ENCODE data around the gene CARMIL1.
"Not testable (repeated sequence)": the region's sequence is repeated elsewhere in the genome, so short reads cannot be mapped to it uniquely, and the experiment has no call there.

The CARMIL1 gene

GRCh38 chr6:25290306-25291060, 11.3 kb downstream of the CARMIL1 start:
- Histone ChIP-seq H3K4me3 (ENCODE audit: insufficient read depth, low read depth, low read length) (no peak overlapping the region), H3K9me3 (ENCODE audit: control insufficient read depth, low read length) (no peaks in the 10 kb centered on the region), H3K27me3 (ENCODE audit: control insufficient read depth, insufficient read depth, low read length, poor library complexity, severe bottlenecking) (no peaks in the 10 kb centered on the region), H3K36me3 (ENCODE audit: control insufficient read depth, insufficient read depth, low read length) (no peaks in the 10 kb centered on the region), H3K4me1 (ENCODE audit: control insufficient read depth, insufficient read depth, low read length) (peaks cover 5% of the 10 kb centered on the region), H3K27ac (ENCODE audit: insufficient read depth, low read depth, low read length, poor library complexity, severe bottlenecking) (no peak overlapping the region)
- WGBS, 2 experiments, result 92 to 94% methylated on average over 5 of the region's 5 CpGs

GRCh38 chr6:25292384-25292783, 13.2 kb downstream of the CARMIL1 start:
- WGBS, 2 experiments, result 81 to 88% methylated on average over 4 of the region's 4 CpGs
- H3K4me1 ChIP-seq (ENCODE audit: control insufficient read depth, insufficient read depth, low read length), result peaks cover 5% of the 10 kb centered on the region
- no peaks in the 10 kb centered on the region for H3K27me3 ChIP-seq (ENCODE audit: control insufficient read depth, insufficient read depth, low read length, poor library complexity, severe bottlenecking)
- H3K9me3 ChIP-seq (ENCODE audit: control insufficient read depth, low read length), result no peaks in the 10 kb centered on the region
- no peaks in the 10 kb centered on the region for H3K36me3 ChIP-seq (ENCODE audit: control insufficient read depth, insufficient read depth, low read length)
- no peak overlapping the region for H3K27ac ChIP-seq (ENCODE audit: insufficient read depth, low read depth, low read length, poor library complexity, severe bottlenecking)
- no peak overlapping the region for H3K4me3 ChIP-seq (ENCODE audit: insufficient read depth, low read depth, low read length)

GRCh38 chr6:25295651-25296050, 16.5 kb downstream of the CARMIL1 start:
- WGBS, 2 experiments, result 90 to 100% methylated on average over 1 of the region's 1 CpG
- H3K27ac ChIP-seq (ENCODE audit: insufficient read depth, low read depth, low read length, poor library complexity, severe bottlenecking), result no peak overlapping the region
- no peaks in the 10 kb centered on the region for H3K27me3 ChIP-seq (ENCODE audit: control insufficient read depth, insufficient read depth, low read length, poor library complexity, severe bottlenecking)
- H3K36me3 ChIP-seq (ENCODE audit: control insufficient read depth, insufficient read depth, low read length), result no peaks in the 10 kb centered on the region
- H3K4me1 ChIP-seq (ENCODE audit: control insufficient read depth, insufficient read depth, low read length), result no peaks in the 10 kb centered on the region
- H3K9me3 ChIP-seq (ENCODE audit: control insufficient read depth, low read length), result no peaks in the 10 kb centered on the region
- H3K4me3 ChIP-seq (ENCODE audit: insufficient read depth, low read depth, low read length), result no peak overlapping the region

DNA sequence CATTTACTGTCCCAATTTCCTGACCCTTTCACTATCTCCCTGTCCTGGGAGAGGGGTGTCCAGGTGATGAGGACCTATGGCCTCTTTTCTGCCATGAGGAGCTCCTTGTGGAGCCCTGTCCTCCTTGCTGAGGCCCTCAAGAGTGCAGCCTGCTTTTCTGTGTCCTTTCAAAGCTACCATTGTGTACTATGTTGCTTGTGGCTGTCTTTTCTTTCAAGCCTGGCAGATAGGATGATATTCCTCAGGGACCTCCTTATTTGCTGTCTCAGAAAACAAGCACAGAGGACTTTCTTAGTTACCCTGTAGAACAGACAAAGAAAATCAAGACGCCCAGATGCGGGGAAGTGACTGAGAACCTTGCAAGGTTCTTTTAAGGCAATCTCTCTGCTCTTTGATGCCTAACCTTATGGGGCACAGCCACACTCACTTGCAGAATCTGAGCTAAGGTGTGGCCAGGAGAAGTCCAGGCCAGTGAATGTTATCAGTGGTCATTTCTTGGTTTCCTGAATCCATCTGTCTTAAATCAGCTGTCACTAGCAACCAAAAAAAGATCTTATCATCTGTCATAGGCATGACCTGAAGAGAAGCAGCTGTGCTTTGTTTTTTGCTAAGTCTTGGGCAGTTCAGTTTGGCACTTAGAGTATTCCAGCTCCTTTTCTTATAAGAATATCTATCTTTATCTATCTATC, 17.2 kb downstream of the CARMIL1 start:
- Histone ChIP-seq H3K36me3 (ENCODE audit: control insufficient read depth, insufficient read depth, low read length) (no peaks in the 10 kb centered on the region), H3K4me3 (ENCODE audit: insufficient read depth, low read depth, low read length) (no peak overlapping the region), H3K4me1 (ENCODE audit: control insufficient read depth, insufficient read depth, low read length) (no peaks in the 10 kb centered on the region), H3K9me3 (ENCODE audit: control insufficient read depth, low read length) (no peaks in the 10 kb centered on the region), H3K27ac (ENCODE audit: insufficient read depth, low read depth, low read length, poor library complexity, severe bottlenecking) (no peak overlapping the region), H3K27me3 (ENCODE audit: control insufficient read depth, insufficient read depth, low read length, poor library complexity, severe bottlenecking) (no peaks in the 10 kb centered on the region)
- WGBS, 2 experiments, result 93 to 94% methylated on average over 2 of the region's 2 CpGs

GRCh38 chr6:25297039-25297441, 17.9 kb downstream of the CARMIL1 start:
- WGBS, 2 experiments, result 94 to 100% methylated on average over 1 to 2 of the region's 2 CpGs
- H3K4me1 ChIP-seq (ENCODE audit: control insufficient read depth, insufficient read depth, low read length), result no peaks in the 10 kb centered on the region
- H3K27me3 ChIP-seq (ENCODE audit: control insufficient read depth, insufficient read depth, low read length, poor library complexity, severe bottlenecking), result no peaks in the 10 kb centered on the region
- H3K27ac ChIP-seq (ENCODE audit: insufficient read depth, low read depth, low read length, poor library complexity, severe bottlenecking), result no peak overlapping the region
- H3K9me3 ChIP-seq (ENCODE audit: control insufficient read depth, low read length), result no peaks in the 10 kb centered on the region
- no peak overlapping the region for H3K4me3 ChIP-seq (ENCODE audit: insufficient read depth, low read depth, low read length)
- no peaks in the 10 kb centered on the region for H3K36me3 ChIP-seq (ENCODE audit: control insufficient read depth, insufficient read depth, low read length)

- H3K9me3 ChIP-seq (ENCODE audit: control insufficient read depth, low read length), result no peaks in the 10 kb centered on the region
- peaks cover 5% of the 10 kb centered on the region for H3K4me1 ChIP-seq (ENCODE audit: control insufficient read depth, insufficient read depth, low read length)
- H3K36me3 ChIP-seq (ENCODE audit: control insufficient read depth, insufficient read depth, low read length), result no peaks in the 10 kb centered on the region
- no peaks in the 10 kb centered on the region for H3K27me3 ChIP-seq (ENCODE audit: control insufficient read depth, insufficient read depth, low read length, poor library complexity, severe bottlenecking)
- no peak overlapping the region for H3K4me3 ChIP-seq (ENCODE audit: insufficient read depth, low read depth, low read length)
- no peak overlapping the region for H3K27ac ChIP-seq (ENCODE audit: insufficient read depth, low read depth, low read length, poor library complexity, severe bottlenecking)
- WGBS, 2 experiments, result 84 to 100% methylated on average over 1 to 3 of the region's 3 CpGs
Observed at GRCh38 chr6:25297823-25298522, 18.8 kb downstream of the CARMIL1 start.

DNA sequence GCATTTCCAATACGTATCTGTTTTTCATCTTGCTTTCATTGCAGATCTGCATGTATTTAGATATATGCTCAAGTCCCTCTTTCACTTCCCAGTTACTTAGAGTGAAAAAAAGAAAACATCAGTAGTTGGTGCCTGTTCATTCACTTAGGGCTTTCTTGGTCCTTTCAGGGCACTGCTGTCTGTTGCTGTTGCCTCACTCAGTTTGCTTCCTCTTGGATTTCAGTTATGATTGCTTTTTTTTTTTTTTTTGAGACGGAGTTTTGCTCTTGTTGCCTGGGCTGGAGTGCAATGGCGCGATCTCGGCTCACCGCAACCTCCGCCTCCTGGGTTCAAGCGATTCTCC, 19.3 kb downstream of the CARMIL1 start:
- 90 to 95% methylated on average over 8 of the region's 8 CpGs for WGBS, 2 experiments
- H3K36me3 ChIP-seq (ENCODE audit: control insufficient read depth, insufficient read depth, low read length), result not testable (repeated sequence)

DNA sequence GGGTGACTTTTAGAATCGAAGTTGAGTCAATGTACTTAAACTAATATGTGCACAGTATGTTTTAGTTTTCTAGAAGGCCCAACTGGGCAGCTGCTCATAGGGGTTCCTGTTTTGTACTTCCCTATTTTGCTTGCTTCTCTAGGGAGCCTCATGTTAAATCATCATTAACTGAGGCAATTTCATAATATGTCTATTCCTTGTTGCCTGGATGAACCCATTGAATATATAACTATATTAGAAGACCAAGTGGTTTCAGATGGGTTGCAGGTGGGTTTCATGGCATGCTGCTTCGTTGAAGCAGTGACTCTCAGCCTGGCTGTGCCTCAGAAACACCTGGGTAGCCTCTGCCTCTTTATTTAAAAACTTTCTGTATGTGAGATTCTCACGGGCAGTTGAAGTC, 22.2 kb downstream of the CARMIL1 start:
- 83 to 87% methylated on average over 3 of the region's 3 CpGs for WGBS, 2 experiments
- no peak overlapping the region for H3K27ac ChIP-seq (ENCODE audit: insufficient read depth, low read depth, low read length, poor library complexity, severe bottlenecking)
- H3K27me3 ChIP-seq (ENCODE audit: control insufficient read depth, insufficient read depth, low read length, poor library complexity, severe bottlenecking), result no peaks in the 10 kb centered on the region
- H3K4me3 ChIP-seq (ENCODE audit: insufficient read depth, low read depth, low read length), result no peak overlapping the region
- peaks cover 5% of the 10 kb centered on the region for H3K4me1 ChIP-seq (ENCODE audit: control insufficient read depth, insufficient read depth, low read length)
- no peaks in the 10 kb centered on the region for H3K9me3 ChIP-seq (ENCODE audit: control insufficient read depth, low read length)
- no peaks in the 10 kb centered on the region for H3K36me3 ChIP-seq (ENCODE audit: control insufficient read depth, insufficient read depth, low read length)

More for the DNA sequence above, 19.3 kb downstream of the CARMIL1 start:
- H3K9me3 ChIP-seq (ENCODE audit: control insufficient read depth, low read length); H3K27me3 ChIP-seq (ENCODE audit: control insufficient read depth, insufficient read depth, low read length, poor library complexity, severe bottlenecking); H3K27ac ChIP-seq (ENCODE audit: insufficient read depth, low read depth, low read length, poor library complexity, severe bottlenecking); H3K4me3 ChIP-seq (ENCODE audit: insufficient read depth, low read depth, low read length); H3K4me1 ChIP-seq (ENCODE audit: control insufficient read depth, insufficient read depth, low read length): not testable (repeated sequence)

GRCh38 chr6:25302151-25302550, 23.0 kb downstream of the CARMIL1 start:
- H3K9me3 ChIP-seq (ENCODE audit: control insufficient read depth, low read length), result no peaks in the 10 kb centered on the region
- 86 to 100% methylated on average over 1 of the region's 1 CpG for WGBS, 2 experiments
- H3K36me3 ChIP-seq (ENCODE audit: control insufficient read depth, insufficient read depth, low read length), result no peaks in the 10 kb centered on the region
- H3K4me1 ChIP-seq (ENCODE audit: control insufficient read depth, insufficient read depth, low read length), result peaks cover 5% of the 10 kb centered on the region
- no peaks in the 10 kb centered on the region for H3K27me3 ChIP-seq (ENCODE audit: control insufficient read depth, insufficient read depth, low read length, poor library complexity, severe bottlenecking)
- H3K4me3 ChIP-seq (ENCODE audit: insufficient read depth, low read depth, low read length), result no peak overlapping the region
- no peak overlapping the region for H3K27ac ChIP-seq (ENCODE audit: insufficient read depth, low read depth, low read length, poor library complexity, severe bottlenecking)

DNA sequence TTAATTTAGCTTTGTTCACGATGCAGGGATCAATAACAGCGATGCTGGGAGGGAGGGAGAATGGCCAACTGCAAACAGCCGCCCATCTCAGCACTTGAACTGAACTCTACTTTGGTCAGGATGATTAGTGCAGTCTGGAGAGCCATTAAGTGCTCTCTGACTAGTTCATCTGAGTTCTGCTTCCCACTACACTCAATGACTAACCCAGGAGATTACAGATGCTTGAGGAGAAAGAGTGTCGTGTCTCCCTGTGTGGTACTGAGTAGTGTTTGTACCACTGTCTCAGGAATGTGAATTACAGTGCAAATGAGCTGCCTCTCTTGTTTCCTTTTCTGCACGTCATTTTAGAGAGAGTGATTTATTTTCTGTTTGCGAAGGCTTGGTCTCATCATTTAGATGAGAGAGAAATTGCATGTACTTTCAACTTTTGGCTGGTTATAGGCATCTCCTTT, 23.5 kb downstream of the CARMIL1 start:
- Histone ChIP-seq H3K9me3 (ENCODE audit: control insufficient read depth, low read length) (no peaks in the 10 kb centered on the region), H3K27me3 (ENCODE audit: control insufficient read depth, insufficient read depth, low read length, poor library complexity, severe bottlenecking) (no peaks in the 10 kb centered on the region), H3K4me1 (ENCODE audit: control insufficient read depth, insufficient read depth, low read length) (peaks cover 5% of the 10 kb centered on the region), H3K27ac (ENCODE audit: insufficient read depth, low read depth, low read length, poor library complexity, severe bottlenecking) (no peak overlapping the region), H3K36me3 (ENCODE audit: control insufficient read depth, insufficient read depth, low read length) (no peaks in the 10 kb centered on the region), H3K4me3 (ENCODE audit: insufficient read depth, low read depth, low read length) (no peak overlapping the region)
- WGBS, 2 experiments, result 78 to 79% methylated on average over 6 of the region's 6 CpGs

Data from ectodermal cell (in vitro differentiated cells).